ENCODE data around the gene PFN3.

GRCh38 chr5:177358370-177358819 is 42.1 kb downstream of the PFN3 start:
- TF ChIP-seq RFX5 (IDR thresholded peaks at IDR 0.05; ENCODE audit: low read length) = no peak
- TF ChIP-seq CTCF (IDR thresholded peaks at IDR 0.05) = no peak
- TF ChIP-seq EP300 (IDR thresholded peaks at IDR 0.05; ENCODE audit: borderline replicate concordance in 1 of 2, low read depth in 1 of 2, low read length in 1 of 2) = no peak
- TF ChIP-seq TCF12 (IDR thresholded peaks at IDR 0.05) = no peak
- TF ChIP-seq REST (IDR thresholded peaks at IDR 0.05; ENCODE audit: low read depth, low read length) = no peak
- TF ChIP-seq SIN3A (IDR thresholded peaks at IDR 0.05; ENCODE audit: borderline replicate concordance, low read depth, low read length) = no peak
- no peak for TF ChIP-seq YY1 (IDR thresholded peaks at IDR 0.05; ENCODE audit: low read depth)
- no peak for TF ChIP-seq MAX (IDR thresholded peaks at IDR 0.05; ENCODE audit: low read depth)
- no peak for TF ChIP-seq ELF1 (IDR thresholded peaks at IDR 0.05)
- no peak for TF ChIP-seq TAF1 (IDR thresholded peaks at IDR 0.05; ENCODE audit: borderline replicate concordance, low read depth, low read length)
- TF ChIP-seq EZH2phosphoT487 (IDR thresholded peaks at IDR 0.05; ENCODE audit: borderline replicate concordance, low read depth) = no peak
- TF ChIP-seq FOSL2 (IDR thresholded peaks at IDR 0.05; ENCODE audit: borderline replicate concordance, low read depth) = no peak
